Neural crest cell (in vitro differentiated cells): ENCODE data around the gene SCN5A. TPM values are rescaled to one million over a fixed set of nuclear protein-coding genes. Genes with fewer than 3 reads are reported as not detected.

ENCODE experiments used
- DNase-seq: peaks from one replicate; pipeline ENCODE4 v3.0.0; 2021; ENCODE audit warnings: low read depth, mixed read lengths, low spot score
- H3K27ac Mint-ChIP-seq: one replicate; pipeline ENCODE4 v1.8.0; 2021; ENCODE audit warnings: mild to moderate bottlenecking, mixed read lengths; ENCODE audit not compliant: unreplicated experiment
- H3K27me3 Mint-ChIP-seq: 2 replicates; pipeline ENCODE4 v1.8.0; 2021; ENCODE audit warnings: low read depth, mild to moderate bottlenecking, mixed read lengths
- H3K36me3 Mint-ChIP-seq: 2 replicates; pipeline ENCODE4 v1.8.0; 2021; ENCODE audit warnings: low read depth, mild to moderate bottlenecking, mixed read lengths
- H3K4me1 Mint-ChIP-seq: 2 replicates; pipeline ENCODE4 v1.8.0; 2021; ENCODE audit warnings: mixed read lengths
- H3K4me3 Mint-ChIP-seq: one replicate; pipeline ENCODE4 v1.8.0; 2021; ENCODE audit warnings: mild to moderate bottlenecking, mixed read lengths
- H3K9me3 Mint-ChIP-seq: 2 replicates; pipeline ENCODE4 v1.8.0; 2021; ENCODE audit warnings: mixed read lengths
- CTCF ChIP-seq: fragments of 200-600 bp; sonication (generic); conservative IDR thresholded peaks from 2 replicates; pipeline ENCODE4 v1.5.0; 2021; ENCODE audit warnings: antibody characterized with exemption, mild to moderate bottlenecking
- total RNA-seq: library from RNA; stranded (reverse); gene quantifications from 2 replicates; pipeline ENCODE4 v1.2.1, GENCODE V29; 2021

SCN5A gene
- total RNA-seq, 1 donor from 2014 or later = 1.2 TPM

GRCh38 chr3:38630606-38631005 lies 18.9 kb downstream of the SCN5A start:
- H3K36me3 Mint-ChIP-seq = no peaks in the 10 kb centered on the region
- no peaks in the 10 kb centered on the region for H3K9me3 Mint-ChIP-seq
- no peak overlapping the region for H3K4me3 Mint-ChIP-seq
- no peak for DNase-seq
- H3K4me1 Mint-ChIP-seq = peaks cover 3% of the 10 kb centered on the region
- no peak overlapping the region for H3K27ac Mint-ChIP-seq
- peaks cover 69% of the 10 kb centered on the region for H3K27me3 Mint-ChIP-seq
- no peak for TF ChIP-seq CTCF

GRCh38 chr3:38630070-38630469 lies 19.4 kb downstream of the SCN5A start:
- H3K27ac Mint-ChIP-seq = no peak overlapping the region
- H3K27me3 Mint-ChIP-seq = peaks cover 66% of the 10 kb centered on the region
- H3K4me1 Mint-ChIP-seq = peaks cover 3% of the 10 kb centered on the region
- no peaks in the 10 kb centered on the region for H3K36me3 Mint-ChIP-seq
- H3K9me3 Mint-ChIP-seq = no peaks in the 10 kb centered on the region
- DNase-seq = no peak
- no peak for TF ChIP-seq CTCF
- no peak overlapping the region for H3K4me3 Mint-ChIP-seq

GRCh38 chr3:38628835-38629234 lies 20.7 kb downstream of the SCN5A start:
- no peaks in the 10 kb centered on the region for H3K36me3 Mint-ChIP-seq
- peaks cover 60% of the 10 kb centered on the region for H3K27me3 Mint-ChIP-seq
- no peak for DNase-seq
- no peak overlapping the region for H3K4me3 Mint-ChIP-seq
- TF ChIP-seq CTCF = no peak
- H3K4me1 Mint-ChIP-seq = peaks cover 3% of the 10 kb centered on the region
- no peaks in the 10 kb centered on the region for H3K9me3 Mint-ChIP-seq
- H3K27ac Mint-ChIP-seq = no peak overlapping the region

- no peaks in the 10 kb centered on the region for H3K36me3 Mint-ChIP-seq
Observed at GRCh38 chr3:38627956-38628355, 21.5 kb downstream of the SCN5A start.

GRCh38 chr3:38626171-38626570 lies 23.3 kb downstream of the SCN5A start:
- H3K36me3 Mint-ChIP-seq = no peaks in the 10 kb centered on the region
- H3K27ac Mint-ChIP-seq = no peak overlapping the region
- H3K4me3 Mint-ChIP-seq = no peak overlapping the region
- H3K9me3 Mint-ChIP-seq = no peaks in the 10 kb centered on the region
- no peak for DNase-seq
- no peak for TF ChIP-seq CTCF
- H3K27me3 Mint-ChIP-seq = peaks cover 36% of the 10 kb centered on the region
- peaks cover 3% of the 10 kb centered on the region for H3K4me1 Mint-ChIP-seq

More at GRCh38 chr3:38627956-38628355, 21.5 kb downstream of the SCN5A start:
- Mint-ChIP-seq H3K4me3 (no peak overlapping the region), H3K9me3 (no peaks in the 10 kb centered on the region), H3K27ac (no peak overlapping the region), H3K4me1 (peaks cover 3% of the 10 kb centered on the region), H3K27me3 (peaks cover 51% of the 10 kb centered on the region)
- DNase-seq = peak; percentile 40
- peak; percentile 51 for TF ChIP-seq CTCF

- Mint-ChIP-seq H3K4me3 (no peak overlapping the region), H3K4me1 (no peaks in the 10 kb centered on the region), H3K36me3 (no peaks in the 10 kb centered on the region), H3K27ac (no peak overlapping the region), H3K9me3 (no peaks in the 10 kb centered on the region), H3K27me3 (peaks cover 19% of the 10 kb centered on the region)
- peak; percentile 24 for TF ChIP-seq CTCF
- no peak for DNase-seq
Observed at GRCh38 chr3:38623539-38623938, 25.9 kb downstream of the SCN5A start.
